Measurements from ENCODE around the gene ARSA.

DNA sequence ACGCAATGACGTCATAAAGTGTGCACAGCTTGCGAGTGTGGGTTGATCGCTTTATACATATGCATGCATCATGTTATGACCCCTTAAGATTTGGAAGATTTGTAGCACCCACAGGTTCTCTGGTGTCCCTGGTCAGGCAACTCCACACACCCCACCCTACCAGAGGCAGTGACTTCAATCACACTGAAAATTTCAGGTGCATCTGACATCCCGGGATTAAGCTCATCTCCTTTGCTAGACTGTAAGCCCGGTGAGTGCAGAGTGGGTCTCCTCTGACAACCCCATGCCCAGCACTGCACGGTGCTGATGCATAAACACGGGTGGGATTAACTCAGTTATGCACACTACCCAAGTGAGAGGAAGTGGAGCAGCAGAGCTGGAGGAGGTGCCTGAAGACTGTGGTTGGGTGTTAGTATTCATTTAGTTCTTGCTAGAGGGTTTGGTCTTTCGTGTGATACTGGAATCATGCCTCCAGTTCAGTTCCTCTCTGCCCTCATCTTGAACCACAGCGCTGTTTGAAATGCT, 6.5 kb downstream of the ARSA start:
- TF ChIP-seq ZNF274 (IDR thresholded peaks at IDR 0.05; ENCODE audit: low read depth, low read length) (no peak), YY1 (IDR thresholded peaks at IDR 0.05; ENCODE audit: insufficient read depth, insufficient read length) (no peak), SUZ12 (IDR thresholded peaks at IDR 0.05; ENCODE audit: extremely low read depth, insufficient read depth, insufficient read length) (no peak)
